Stomach (tissue), 9 donors: Measurements from ENCODE around the gene NAXE. TPM values are rescaled to one million over a fixed set of nuclear protein-coding genes. Genes with fewer than 3 reads are reported as not detected.
A peak's percentile ranks its signal among the peaks of the same experiment; 100 is the strongest.
"Not testable (repeated sequence)": the region's sequence is repeated elsewhere in the genome, so short reads cannot be mapped to it uniquely, and the experiment has no call there.

Experiments used
- DNase-seq, 2 donors: peaks; one replicate each; pipeline versions ENCODE4 v3.0.0 to v3.0.0-alpha.2; 2013 to 2019
- H3K27ac ChIP-seq, 5 donors: fragments of 200-600 bp in 4 of 5; sonication (generic) in 4 of 5; one replicate each; pipeline ENCODE4 v1.5.1; 2013 to 2019; ENCODE audit warnings: mild to moderate bottlenecking in 1 of 5, moderate library complexity in 1 of 5
- H3K27me3 ChIP-seq, 3 donors: fragments of 200-600 bp; sonication (generic); one replicate each; pipeline ENCODE4 v1.5.1; 2017 to 2019; ENCODE audit warnings: mixed run types in 1 of 3
- H3K36me3 ChIP-seq, 4 donors: fragments of 200-600 bp; sonication (generic); 1 replicate in 3 of 4; 2 replicates in 1 of 4; pipeline ENCODE4 v1.5.1; 2016 to 2019
- H3K4me1 ChIP-seq, 4 donors: fragments of 200-600 bp; sonication (generic); one replicate each; pipeline ENCODE4 v1.5.1; 2016 to 2019
- H3K4me3 ChIP-seq, 4 donors: fragments of 200-600 bp; sonication (generic) in 3 of 4; one replicate each; pipeline ENCODE4 v1.5.1; 2016 to 2019; ENCODE audit warnings: mild to moderate bottlenecking in 1 of 4
- H3K9me3 ChIP-seq, 4 donors: fragments of 200-600 bp; sonication (generic); one replicate each; pipeline ENCODE4 v1.5.1; 2016 to 2019
- EP300 ChIP-seq: sonication (generic); formaldehyde crosslinking; IDR thresholded peaks from one replicate; pipeline ENCODE4 v1.6.1; 2017; ENCODE audit warnings: antibody characterized with exemption
- POLR2A ChIP-seq, 4 donors: fragments of 450-650 bp; IDR thresholded peaks; one replicate each; pipeline ENCODE4 v1.6.1; 2016; ENCODE audit warnings: antibody characterized with exemption in 4 of 4, control low read depth in 2 of 4, mild to moderate bottlenecking in 1 of 4, moderate library complexity in 1 of 4
- POLR2AphosphoS5 ChIP-seq, 3 donors: sonication (generic); formaldehyde crosslinking; IDR thresholded peaks; one replicate each; pipeline ENCODE4 v1.6.1; 2016; ENCODE audit warnings: antibody characterized with exemption in 3 of 3
- WGBS, 5 donors: extraction: QIAGEN DNeasy Blood & Tissue Kit in 3 of 5; methylation state at CpG; one replicate each; pipeline versions ENCODE4 v1.1.5 to v1.1.7; 2013 to 2018; 5-methylcytosine and 5-hydroxymethylcytosine counted together
- intact Hi-C: fragments of 100-400 bp; cut with DNase I; formaldehyde crosslinking; loops from one replicate; pipeline ENCODE4 v1.15.1; 2023; ENCODE audit warnings: low total_unique reads
- polyA plus RNA-seq, 3 donors: library from polyadenylated mRNA; stranded (reverse); fragments of 200-250 nt; gene quantifications; one replicate each; pipeline ENCODE4 v1.2.3, GENCODE V29; 2013
- total RNA-seq, 5 donors: library from RNA; depleted of rRNA; stranded (reverse); fragments of >200 nt; gene quantifications; one replicate each; pipeline versions ENCODE4 v1.1.0 to v1.2.3, GENCODE V29; 2014 to 2016
- TF ChIP-seq, protein P1 (sequence below), 7 experiments: fragments of 450-650 bp in 4 of 7; fragments of 200-600 bp in 3 of 7; sonication (generic) in 3 of 7; IDR thresholded peaks; one replicate each; pipeline ENCODE4 v1.5.1; 2016 to 2019; ENCODE audit warnings: antibody characterized with exemption in 7 of 7, control low read depth in 2 of 7, mild to moderate bottlenecking in 1 of 7
- donor health status: healthy with polysubstance abuse.
- donor health status: Bipolar disorder and iron deficiency.
- donor health status: healthy.

Gene NAXE
- total and polyA plus RNA-seq, 8 donors, result 46.1 to 84.9 (median 69.9) TPM

DNA sequence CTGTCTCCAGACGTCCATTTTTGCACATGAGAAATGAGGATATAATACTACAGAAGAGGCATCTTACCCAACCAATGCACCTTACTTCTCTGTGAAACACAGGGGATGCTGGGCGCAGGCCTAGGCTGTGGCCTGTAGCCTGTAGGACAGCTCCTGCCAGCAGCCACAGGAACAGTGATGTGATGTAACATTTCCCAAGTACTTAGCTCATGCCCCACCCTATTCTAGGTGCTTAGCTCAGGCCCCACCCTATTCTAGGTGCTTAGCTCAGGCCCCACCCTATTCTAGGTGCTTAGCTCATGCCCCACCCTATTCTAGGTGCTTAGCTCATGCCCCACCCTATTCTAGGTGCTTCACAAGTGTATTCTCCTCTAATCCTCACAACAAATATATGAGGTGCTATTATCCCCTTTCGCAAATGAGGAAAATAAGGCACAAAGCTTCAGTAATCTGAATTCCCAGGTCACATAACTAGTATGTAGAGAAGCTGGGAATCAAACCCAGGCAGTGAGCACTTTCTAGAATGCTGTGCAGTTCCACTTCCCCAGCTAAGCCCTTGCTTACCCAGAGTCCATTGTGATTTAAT is 4.6 kb upstream of the NAXE start:
- no peak for TF ChIP-seq EP300
- no peak for TF ChIP-seq POLR2A (IDR thresholded peaks at IDR 0.05)

GRCh38 chr1:156587927-156588326 is 3.6 kb upstream of the NAXE start:
- intact Hi-C loops, DNase-seq: not testable (repeated sequence)
- 80 to 98% (median 90%) methylated on average over 8 of the region's 8 CpGs for WGBS, 5 donors

More for the DNA sequence above, 4.6 kb upstream of the NAXE start:
- no peak overlapping the region for H3K4me3 ChIP-seq
- H3K27ac ChIP-seq, result no peak overlapping the region
- WGBS, 5 donors, result 88 to 94% (median 93%) methylated on average over 3 of the region's 3 CpGs
- no peak for DNase-seq
- H3K9me3 ChIP-seq, result no peaks in the 10 kb centered on the region
- intact Hi-C loops, result no loop called here
- H3K27me3 ChIP-seq, result no peaks in the 10 kb centered on the region
- H3K4me1 ChIP-seq, result peaks cover 5 to 19% (median 15%) of the 10 kb centered on the region in 4 donors
- H3K36me3 ChIP-seq, result no peaks in the 10 kb centered on the region

DNA sequence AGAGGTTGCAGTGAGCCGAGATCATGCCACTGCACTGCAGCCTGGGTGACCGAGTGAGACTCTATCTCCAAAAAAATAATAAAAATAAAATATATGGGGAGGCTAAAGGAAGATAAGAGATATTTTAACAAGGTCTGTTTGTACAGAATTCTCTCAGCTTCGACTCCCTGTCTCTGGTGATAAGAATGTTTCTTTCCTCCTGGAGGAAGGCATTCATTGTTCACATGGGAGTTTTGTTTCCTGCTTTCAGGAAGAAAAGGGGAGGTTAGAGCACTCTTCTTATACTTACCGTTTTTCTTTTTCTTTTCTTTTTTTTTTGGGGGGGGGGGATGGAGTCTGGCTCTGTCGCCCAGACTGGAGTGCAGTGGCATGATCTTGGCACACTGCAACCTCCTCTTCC is 2.0 kb upstream of the NAXE start:
- H3K36me3 ChIP-seq, result peaks cover under 1 to 21% (median 16%) of the 10 kb centered on the region in 4 donors
- no peak overlapping the region for H3K4me3 ChIP-seq
- TF ChIP-seq POLR2A (IDR thresholded peaks at IDR 0.05) (no peak), POLR2AphosphoS5 (IDR thresholded peaks at IDR 0.05) (no peak), EP300 (no peak)
- TF ChIP-seq, protein P1, sequence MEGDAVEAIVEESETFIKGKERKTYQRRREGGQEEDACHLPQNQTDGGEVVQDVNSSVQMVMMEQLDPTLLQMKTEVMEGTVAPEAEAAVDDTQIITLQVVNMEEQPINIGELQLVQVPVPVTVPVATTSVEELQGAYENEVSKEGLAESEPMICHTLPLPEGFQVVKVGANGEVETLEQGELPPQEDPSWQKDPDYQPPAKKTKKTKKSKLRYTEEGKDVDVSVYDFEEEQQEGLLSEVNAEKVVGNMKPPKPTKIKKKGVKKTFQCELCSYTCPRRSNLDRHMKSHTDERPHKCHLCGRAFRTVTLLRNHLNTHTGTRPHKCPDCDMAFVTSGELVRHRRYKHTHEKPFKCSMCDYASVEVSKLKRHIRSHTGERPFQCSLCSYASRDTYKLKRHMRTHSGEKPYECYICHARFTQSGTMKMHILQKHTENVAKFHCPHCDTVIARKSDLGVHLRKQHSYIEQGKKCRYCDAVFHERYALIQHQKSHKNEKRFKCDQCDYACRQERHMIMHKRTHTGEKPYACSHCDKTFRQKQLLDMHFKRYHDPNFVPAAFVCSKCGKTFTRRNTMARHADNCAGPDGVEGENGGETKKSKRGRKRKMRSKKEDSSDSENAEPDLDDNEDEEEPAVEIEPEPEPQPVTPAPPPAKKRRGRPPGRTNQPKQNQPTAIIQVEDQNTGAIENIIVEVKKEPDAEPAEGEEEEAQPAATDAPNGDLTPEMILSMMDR (IDR thresholded peaks at IDR 0.05), result no peak
- intact Hi-C loops, result no loop called here
- H3K9me3 ChIP-seq, result no peaks in the 10 kb centered on the region
- H3K4me1 ChIP-seq, result peaks cover 10 to 23% (median 21%) of the 10 kb centered on the region in 4 donors
- no peak for DNase-seq
- WGBS, 5 donors, result 56 to 66% (median 58%) methylated on average over 5 of the region's 5 CpGs
- H3K27ac ChIP-seq, result no peak overlapping the region
- no peaks in the 10 kb centered on the region for H3K27me3 ChIP-seq

More at GRCh38 chr1:156587927-156588326, 3.6 kb upstream of the NAXE start:
- not testable (repeated sequence) for H3K36me3 ChIP-seq, H3K9me3 ChIP-seq, H3K4me3 ChIP-seq, H3K27ac ChIP-seq, H3K27me3 ChIP-seq
- peaks cover 10 to 29% (median 25%) of the 10 kb centered on the region in 4 donors for H3K4me1 ChIP-seq

DNA sequence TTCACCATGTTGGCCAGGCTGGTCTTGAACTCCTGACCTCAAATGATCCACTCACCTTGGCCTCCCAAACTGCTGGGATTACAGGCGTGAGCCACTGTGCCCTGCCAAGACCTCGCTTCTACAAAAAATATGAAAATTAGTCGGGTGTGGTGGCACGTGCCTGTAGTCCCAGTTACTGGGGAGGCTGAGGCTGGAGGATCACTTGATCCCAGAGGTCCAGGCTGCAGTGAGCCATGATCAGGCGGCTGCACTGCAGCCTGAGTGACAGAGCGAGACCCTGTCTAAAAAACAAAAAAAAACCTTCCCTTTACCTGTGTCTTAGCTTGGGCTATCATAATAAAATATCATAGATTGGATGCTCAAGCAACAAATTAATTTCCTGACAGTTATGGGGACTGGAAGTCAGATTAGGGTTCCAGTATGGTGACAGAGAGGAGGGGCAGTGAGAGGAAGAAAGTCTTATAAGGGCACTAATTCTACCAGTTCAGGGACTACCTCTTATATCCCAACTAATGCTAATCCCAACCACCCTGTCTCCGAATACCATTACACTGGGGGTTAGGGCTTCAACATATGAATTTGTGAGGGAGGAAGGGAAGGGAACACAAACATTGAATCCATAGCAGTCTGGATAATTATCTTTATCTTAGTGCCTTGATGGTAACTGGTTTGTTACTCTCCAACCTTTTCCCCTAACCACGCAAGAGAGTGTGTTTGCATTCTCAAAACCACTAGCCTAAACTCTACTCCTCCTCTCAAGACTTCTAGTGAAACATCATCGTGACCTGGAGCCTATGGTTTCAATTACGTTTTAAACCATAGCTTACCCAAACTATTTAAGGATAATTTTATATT is 1.0 kb upstream of the NAXE start:
- H3K27ac ChIP-seq, result peak overlapping the region in 4 of 5 donors; percentile 84 to 90 (median 89)
- TF ChIP-seq POLR2AphosphoS5 (IDR thresholded peaks at IDR 0.05) (no peak), EP300 (no peak), POLR2A (IDR thresholded peaks at IDR 0.05) (no peak)
- TF ChIP-seq, protein P1 (IDR thresholded peaks at IDR 0.05), result no peak
- H3K4me3 ChIP-seq, result peak overlapping the region in 3 of 4 donors; percentile 74 to 91 (median 79)
- H3K27me3 ChIP-seq, result no peaks in the 10 kb centered on the region
- DNase-seq, result no peak
- WGBS, 5 donors, result 79 to 86% (median 82%) methylated on average over 10 of the region's 10 CpGs
- peaks cover 10 to 23% (median 21%) of the 10 kb centered on the region in 4 donors for H3K4me1 ChIP-seq
- H3K36me3 ChIP-seq, result peaks cover 5 to 31% (median 26%) of the 10 kb centered on the region in 4 donors
- intact Hi-C loops, result no loop called here
- no peaks in the 10 kb centered on the region for H3K9me3 ChIP-seq

GRCh38 chr1:156591181-156591431 is 470 bp upstream of the NAXE start:
- Histone ChIP-seq H3K9me3 (no peaks in the 10 kb centered on the region), H3K27ac (peak overlapping the region; percentile 83 to 90 (median 89))
- no peak for DNase-seq

More at GRCh38 chr1:156591181-156591431, 470 bp upstream of the NAXE start:
- intact Hi-C loops, result no loop called here
- H3K4me1 ChIP-seq, result peaks cover 10 to 23% (median 21%) of the 10 kb centered on the region in 4 donors
- WGBS, 5 donors, result 8 to 15% (median 12%) methylated on average over 6 of the region's 6 CpGs
- peaks cover 5 to 36% (median 32%) of the 10 kb centered on the region in 4 donors for H3K36me3 ChIP-seq
- H3K27me3 ChIP-seq, result no peaks in the 10 kb centered on the region
- TF ChIP-seq EP300, result no peak
- no peak for TF ChIP-seq POLR2A (IDR thresholded peaks at IDR 0.05)
- TF ChIP-seq, protein P1 (IDR thresholded peaks at IDR 0.05), result no peak
- TF ChIP-seq POLR2AphosphoS5 (IDR thresholded peaks at IDR 0.05), result no peak
- H3K4me3 ChIP-seq, result peak overlapping the region; percentile 72 to 91 (median 76)
